K562 (cell line): ENCODE measurements around the gene VSTM2B. TPM values are rescaled to one million over a fixed set of nuclear protein-coding genes. Genes with fewer than 3 reads are reported as not detected.

ENCODE experiments used
- ATAC-seq: fragments of 200-7000 bp; cut with Tn5 transposase; 3 replicates; pipeline ENCODE4 v1.9.1; 2020; ENCODE audit warnings: moderate library complexity
- BruUV-seq: library from RNA; stranded (reverse); fragments of 400-500 nt; replicated peaks from 2 replicates; lab custom pipeline; 2021; lab: Mats Ljungman, UMichigan
- CTCF ChIA-PET: fragments of 300-600 bp; formaldehyde crosslinking; extraction: SDS; loops from one replicate; lab custom pipeline; 2021; ENCODE audit warnings: low intra/inter-chr PET ratio; lab: Yijun Ruan, JAX
- POLR2A ChIA-PET: fragments of 300-600, 350-650 bp; sonication (Branson Sonifier 250); formaldehyde crosslinking; extraction: SDS; loops from one replicate; lab custom pipeline; 2021; ENCODE audit warnings: antibody characterized with exemption, inconsistent platforms; lab: Yijun Ruan, JAX
- DNase-seq, 4 experiments: peaks; one replicate each; pipeline versions ENCODE4 v3.0.0 to v3.0.0-alpha.2; 2011 to 2018; ENCODE audit warnings: low spot score in 3 of 4, mixed read lengths in 3 of 4; ENCODE audit errors: extremely low read depth in 1 of 4
- FAIRE-seq: peaks from 2 replicates; lab custom pipeline; 2011; peaks lifted over from hg19 to GRCh38; lab: Jason Lieb, UNC
- H2AFZ ChIP-seq: 2 replicates; pipeline ENCODE4 v1.6.0; 2011; ENCODE audit warnings: low read depth, low read length, control low read depth, inconsistent platforms
- H3K27ac ChIP-seq: fragments of 200-600 bp; 3 replicates; pipeline ENCODE4 v1.8.0; 2011; ENCODE audit warnings: low read depth, mild to moderate bottlenecking, control low read depth, inconsistent platforms, low read length, moderate library complexity, mixed read lengths; ENCODE audit errors: extremely low read depth
- H3K27me3 ChIP-seq, 2 experiments: fragments of 300-600 bp in 1 of 2; 2 replicates in 1 of 2; 3 replicates in 1 of 2; pipeline versions ENCODE4 v1.6.0 to v1.8.0; 2011; ENCODE audit warnings: inconsistent platforms in 2 of 2, low read length in 2 of 2, mild to moderate bottlenecking in 1 of 2, mixed read lengths in 1 of 2, moderate library complexity in 1 of 2; ENCODE audit not compliant: control insufficient read depth in 2 of 2, insufficient read depth in 2 of 2
- H3K36me3 ChIP-seq: fragments of 300-600 bp; 3 replicates; pipeline ENCODE4 v1.8.0; 2011; ENCODE audit warnings: mild to moderate bottlenecking, low read length, inconsistent platforms; ENCODE audit not compliant: control insufficient read depth, insufficient read depth
- H3K4me1 ChIP-seq, 2 experiments: fragments of 200-600 bp in 1 of 2; replicated peaks in 1 of 2; 2 replicates in 1 of 2; 3 replicates in 1 of 2; pipeline versions ENCODE4 v1.5.1 to v1.8.0; 2011; ENCODE audit warnings: inconsistent platforms in 2 of 2, low read length in 2 of 2, mild to moderate bottlenecking in 1 of 2, mixed read lengths in 1 of 2, moderate library complexity in 1 of 2; ENCODE audit not compliant: control insufficient read depth in 2 of 2, insufficient read depth in 2 of 2
- H3K4me2 ChIP-seq: 2 replicates; pipeline ENCODE4 v1.6.1; 2011; ENCODE audit warnings: low read length, control low read depth, inconsistent platforms, mixed read lengths; ENCODE audit not compliant: insufficient read depth
- H3K4me3 ChIP-seq: fragments of 200-600 bp; sonication (generic), shearing (Covaris generic); 2 replicates; pipeline ENCODE4 v1.5.1; 2016; ENCODE audit warnings: control low read depth, inconsistent platforms
- H3K79me2 ChIP-seq: fragments of 200-600 bp; 3 replicates; pipeline ENCODE4 v1.8.0; 2011; ENCODE audit warnings: low read length, inconsistent platforms; ENCODE audit not compliant: control insufficient read depth, insufficient read depth
- H3K9ac ChIP-seq, 2 experiments: 2 replicates each; pipeline versions ENCODE4 v1.6.0 to v1.6.1; 2011; ENCODE audit warnings: low read depth in 2 of 2, low read length in 2 of 2, control low read depth in 1 of 2, inconsistent platforms in 1 of 2, mild to moderate bottlenecking in 1 of 2, mixed read lengths in 1 of 2; ENCODE audit not compliant: insufficient read depth in 1 of 2
- H3K9me1 ChIP-seq: one replicate; pipeline ENCODE4 v1.6.0; 2011; ENCODE audit warnings: inconsistent platforms, mild to moderate bottlenecking, low read length, moderate library complexity; ENCODE audit not compliant: control insufficient read depth, insufficient read depth
- H3K9me3 ChIP-seq: replicated peaks from 2 replicates; pipeline ENCODE4 v1.5.1; 2011; ENCODE audit warnings: low read depth, low read length, inconsistent platforms; ENCODE audit not compliant: control insufficient read depth, insufficient read depth
- H4K20me1 ChIP-seq: replicated peaks from 2 replicates; pipeline ENCODE4 v1.6.1; 2011; ENCODE audit warnings: low read length, inconsistent platforms, mixed read lengths; ENCODE audit not compliant: control insufficient read depth, insufficient read depth
- FOXA3 ChIP-seq, 2 experiments: fragments of 450-650 bp in 1 of 2; sonication (generic) in 1 of 2; formaldehyde crosslinking; IDR thresholded peaks in 1 of 2; conservative IDR thresholded peaks in 1 of 2; 2 replicates each; pipeline versions ENCODE4 v1.4.0 to v1.8.0; 2020 to 2022; ENCODE audit warnings: mild to moderate bottlenecking in 2 of 2, missing genetic modification reagents in 1 of 2
- GTF2F1 ChIP-seq: IDR thresholded peaks from 2 replicates; pipeline ENCODE4 v1.6.1; 2011; ENCODE audit warnings: low read depth, low read length, improper control_type of control experiment
- HMG20B ChIP-seq: fragments of 250-450 bp; sonication (Bioruptor Pico); IDR thresholded peaks from 2 replicates; pipeline ENCODE4 v1.5.0; 2021; ENCODE audit warnings: mild to moderate bottlenecking
- HMGN3 ChIP-seq: IDR thresholded peaks from 2 replicates; pipeline ENCODE4 v1.6.1; 2011; ENCODE audit warnings: borderline replicate concordance, low read depth, mild to moderate bottlenecking, mixed read lengths, low read length; ENCODE audit not compliant: insufficient read length; ENCODE audit errors: extremely low read depth
- MCM3 ChIP-seq: fragments of 450-650 bp; IDR thresholded peaks from 2 replicates; pipeline ENCODE4 v1.6.1; 2016
- RB1 ChIP-seq: fragments of 450-650 bp; IDR thresholded peaks from 2 replicates; pipeline ENCODE4 v1.6.1; 2017; ENCODE audit warnings: low read depth, mild to moderate bottlenecking
- SOX6 ChIP-seq: fragments of 450-650 bp; IDR thresholded peaks from 2 replicates; pipeline ENCODE4 v1.6.1; 2014; ENCODE audit warnings: mild to moderate bottlenecking
- TAL1 ChIP-seq: fragments of 450-650 bp; IDR thresholded peaks from 2 replicates; pipeline ENCODE4 v1.6.1; 2016; ENCODE audit warnings: mild to moderate bottlenecking
- TCF7L2 ChIP-seq: fragments of 150-350 bp; IDR thresholded peaks from 2 replicates; pipeline ENCODE4 v1.6.1; 2016; ENCODE audit warnings: low read depth, mild to moderate bottlenecking, low read length, moderate library complexity
- TRIM28 ChIP-seq: fragments of 450-650 bp; IDR thresholded peaks from 2 replicates; pipeline ENCODE4 v1.6.1; 2017
- ZNF143 ChIP-seq: sonication (generic); formaldehyde crosslinking; IDR thresholded peaks from 2 replicates; pipeline ENCODE4 v1.9.0; 2022; ENCODE audit warnings: mild to moderate bottlenecking, missing genetic modification reagents
- ZNF282 ChIP-seq: sonication (generic); formaldehyde crosslinking; IDR thresholded peaks from 2 replicates; pipeline ENCODE4 v1.8.1; 2023; ENCODE audit warnings: missing genetic modification reagents
- ZNF780A ChIP-seq: fragments of 250-450 bp; sonication (Bioruptor Pico); IDR thresholded peaks from 2 replicates; pipeline ENCODE4 v1.5.0; 2021; ENCODE audit warnings: mild to moderate bottlenecking
- WGBS: fragments of 100-300 bp; shearing (Covaris generic); methylation state at CpG from one replicate; pipeline ENCODE4 v1.1.6; 2016; ENCODE audit warnings: low coverage, mixed read lengths; ENCODE audit not compliant: insufficient coverage; ENCODE audit errors: missing lambda C conversion rate; 5-methylcytosine and 5-hydroxymethylcytosine counted together
- in situ Hi-C: fragments of 300-500 bp; cut with MboI; formaldehyde crosslinking; loops from 4 replicates; pipeline ENCODE4 v1.15.0; 2018; ENCODE audit warnings: inconsistent platforms, mixed read lengths
- intact Hi-C: fragments of 100-400 bp; cut with micrococcal nuclease; formaldehyde crosslinking; loops from 2 replicates; pipeline ENCODE4 v1.14.2; 2022
- polyA plus RNA-seq, 8 experiments: library from polyadenylated mRNA; depleted of rRNA in 4 of 8; stranded (reverse) in 5 of 8; unstranded in 3 of 8; fragments of >200 nt; fragmentation: Nextera tagmentation in 2 of 8; fragmentation: Illumina TruSeq in 1 of 8; extraction: Ambion mirVana in 2 of 8; extraction: Trizol in 1 of 8; gene quantifications; 2 replicates each; pipeline versions ENCODE4 v1.2.1 to v1.2.3, GENCODE V29; 2011 to 2014; ENCODE audit warnings: inconsistent platforms in 1 of 8, missing spikeins in 1 of 8
- total RNA-seq, 7 experiments: library from RNA; depleted of rRNA in 6 of 7; stranded (reverse); fragments of >200 nt in 6 of 7; fragmentation: Illumina TruSeq in 2 of 7; extraction: Trizol in 2 of 7; gene quantifications; 2 replicates each; pipeline versions ENCODE4 v1.2.1 to v1.2.3, GENCODE V29; 2011 to 2021; ENCODE audit warnings: low replicate concordance in 1 of 7
- TF ChIP-seq, protein P1 (sequence below), 2 experiments: fragments of 450-650 bp in 1 of 2; IDR thresholded peaks; 2 replicates each; pipeline ENCODE4 v1.6.1; 2011 to 2017; ENCODE audit warnings: low read depth in 2 of 2, antibody characterized with exemption in 1 of 2, borderline replicate concordance in 1 of 2, low read length in 1 of 2, mild to moderate bottlenecking in 1 of 2, mixed read lengths in 1 of 2; ENCODE audit not compliant: control insufficient read depth in 1 of 2
- TF ChIP-seq, protein P2 (sequence below): sonication (generic); formaldehyde crosslinking; IDR thresholded peaks from 2 replicates; pipeline ENCODE4 v1.8.1; 2023; ENCODE audit warnings: missing genetic modification reagents, mild to moderate bottlenecking, borderline replicate concordance

The VSTM2B gene
- total and polyA plus RNA-seq, 9 of the 15 experiments (the other 6 are each of a cell fraction or from before 2014, with no cell fraction given), result not detected

DNA sequence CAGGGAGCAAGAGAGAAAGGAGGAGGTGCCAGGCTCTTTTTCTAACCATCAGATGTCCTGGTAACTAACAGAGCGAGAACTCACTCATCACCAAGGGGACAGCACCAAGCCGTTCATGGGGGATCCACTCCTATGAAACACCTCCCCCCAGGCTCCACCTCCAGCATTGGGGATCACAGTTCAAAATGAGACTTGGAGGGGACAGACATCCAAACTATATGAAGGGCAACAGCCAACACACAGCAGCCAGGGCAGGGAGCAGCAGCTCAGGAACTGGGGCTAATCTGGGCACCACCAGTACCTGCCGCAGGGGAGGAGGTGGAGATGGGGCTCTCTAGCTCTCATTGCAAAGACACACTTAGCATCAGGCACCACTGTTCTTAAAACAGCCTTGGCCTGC, 34.3 kb upstream of the VSTM2B start:
- ATAC-seq (no peak), FAIRE-seq (no peak), DNase-seq (no peak)
- intact Hi-C loops, result no loop called here
- no peak overlapping the region for H3K9ac ChIP-seq
- peaks cover 0 to 27% of the 10 kb centered on the region in 2 experiments; a peak in 1 of 5 replicates for H3K27me3 ChIP-seq
- 5% methylated on average over 3 of the region's 3 CpGs for WGBS
- no peaks in the 10 kb centered on the region for H3K9me1 ChIP-seq
- no peaks in the 10 kb centered on the region for H3K79me2 ChIP-seq
- H3K4me1 ChIP-seq, result no peaks in the 10 kb centered on the region
- H3K27ac ChIP-seq, result no peak overlapping the region
- H3K36me3 ChIP-seq, result no peaks in the 10 kb centered on the region
- H3K9me3 ChIP-seq, result no peaks in the 10 kb centered on the region
- no TSS peak for BruUV-seq
- no peak overlapping the region for H2AFZ ChIP-seq
- ChIA-PET POLR2A (interaction anchor here (1.3 kb wide), 1 partner anchor 12 kb away, joined by 5 read pairs; no protein-coding TSS in a partner anchor), CTCF (no interaction called here)
- no peak overlapping the region for H3K4me2 ChIP-seq
- in situ Hi-C loops, result no loop called here
- H4K20me1 ChIP-seq, result no peaks in the 10 kb centered on the region
- H3K4me3 ChIP-seq, result no peak overlapping the region
- TF ChIP-seq RB1 (no peak), TRIM28 (no peak), ZNF780A (CRISPR knock-in tag) (no peak), TAL1 (no peak), TCF7L2 (no peak), FOXA3 (CRISPR knock-in tag; conservative IDR thresholded peaks at IDR 0.05 in 1 of 2, IDR thresholded peaks at IDR 0.05 in 1 of 2) (no peak), HMGN3 (no peak), ZNF143 (CRISPR knock-in tag) (no peak), ZNF282 (CRISPR knock-in tag) (no peak), HMG20B (no peak), GTF2F1 (no peak), SOX6 (no peak), MCM3 (no peak)
- TF ChIP-seq, protein P1, sequence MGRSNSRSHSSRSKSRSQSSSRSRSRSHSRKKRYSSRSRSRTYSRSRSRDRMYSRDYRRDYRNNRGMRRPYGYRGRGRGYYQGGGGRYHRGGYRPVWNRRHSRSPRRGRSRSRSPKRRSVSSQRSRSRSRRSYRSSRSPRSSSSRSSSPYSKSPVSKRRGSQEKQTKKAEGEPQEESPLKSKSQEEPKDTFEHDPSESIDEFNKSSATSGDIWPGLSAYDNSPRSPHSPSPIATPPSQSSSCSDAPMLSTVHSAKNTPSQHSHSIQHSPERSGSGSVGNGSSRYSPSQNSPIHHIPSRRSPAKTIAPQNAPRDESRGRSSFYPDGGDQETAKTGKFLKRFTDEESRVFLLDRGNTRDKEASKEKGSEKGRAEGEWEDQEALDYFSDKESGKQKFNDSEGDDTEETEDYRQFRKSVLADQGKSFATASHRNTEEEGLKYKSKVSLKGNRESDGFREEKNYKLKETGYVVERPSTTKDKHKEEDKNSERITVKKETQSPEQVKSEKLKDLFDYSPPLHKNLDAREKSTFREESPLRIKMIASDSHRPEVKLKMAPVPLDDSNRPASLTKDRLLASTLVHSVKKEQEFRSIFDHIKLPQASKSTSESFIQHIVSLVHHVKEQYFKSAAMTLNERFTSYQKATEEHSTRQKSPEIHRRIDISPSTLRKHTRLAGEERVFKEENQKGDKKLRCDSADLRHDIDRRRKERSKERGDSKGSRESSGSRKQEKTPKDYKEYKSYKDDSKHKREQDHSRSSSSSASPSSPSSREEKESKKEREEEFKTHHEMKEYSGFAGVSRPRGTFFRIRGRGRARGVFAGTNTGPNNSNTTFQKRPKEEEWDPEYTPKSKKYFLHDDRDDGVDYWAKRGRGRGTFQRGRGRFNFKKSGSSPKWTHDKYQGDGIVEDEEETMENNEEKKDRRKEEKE (IDR thresholded peaks at IDR 0.05; ENCODE audit: borderline replicate concordance in 1 of 2, control insufficient read depth in 1 of 2, low read depth in 2 of 2, low read length in 1 of 2), result no peak
- TF ChIP-seq, protein P2, sequence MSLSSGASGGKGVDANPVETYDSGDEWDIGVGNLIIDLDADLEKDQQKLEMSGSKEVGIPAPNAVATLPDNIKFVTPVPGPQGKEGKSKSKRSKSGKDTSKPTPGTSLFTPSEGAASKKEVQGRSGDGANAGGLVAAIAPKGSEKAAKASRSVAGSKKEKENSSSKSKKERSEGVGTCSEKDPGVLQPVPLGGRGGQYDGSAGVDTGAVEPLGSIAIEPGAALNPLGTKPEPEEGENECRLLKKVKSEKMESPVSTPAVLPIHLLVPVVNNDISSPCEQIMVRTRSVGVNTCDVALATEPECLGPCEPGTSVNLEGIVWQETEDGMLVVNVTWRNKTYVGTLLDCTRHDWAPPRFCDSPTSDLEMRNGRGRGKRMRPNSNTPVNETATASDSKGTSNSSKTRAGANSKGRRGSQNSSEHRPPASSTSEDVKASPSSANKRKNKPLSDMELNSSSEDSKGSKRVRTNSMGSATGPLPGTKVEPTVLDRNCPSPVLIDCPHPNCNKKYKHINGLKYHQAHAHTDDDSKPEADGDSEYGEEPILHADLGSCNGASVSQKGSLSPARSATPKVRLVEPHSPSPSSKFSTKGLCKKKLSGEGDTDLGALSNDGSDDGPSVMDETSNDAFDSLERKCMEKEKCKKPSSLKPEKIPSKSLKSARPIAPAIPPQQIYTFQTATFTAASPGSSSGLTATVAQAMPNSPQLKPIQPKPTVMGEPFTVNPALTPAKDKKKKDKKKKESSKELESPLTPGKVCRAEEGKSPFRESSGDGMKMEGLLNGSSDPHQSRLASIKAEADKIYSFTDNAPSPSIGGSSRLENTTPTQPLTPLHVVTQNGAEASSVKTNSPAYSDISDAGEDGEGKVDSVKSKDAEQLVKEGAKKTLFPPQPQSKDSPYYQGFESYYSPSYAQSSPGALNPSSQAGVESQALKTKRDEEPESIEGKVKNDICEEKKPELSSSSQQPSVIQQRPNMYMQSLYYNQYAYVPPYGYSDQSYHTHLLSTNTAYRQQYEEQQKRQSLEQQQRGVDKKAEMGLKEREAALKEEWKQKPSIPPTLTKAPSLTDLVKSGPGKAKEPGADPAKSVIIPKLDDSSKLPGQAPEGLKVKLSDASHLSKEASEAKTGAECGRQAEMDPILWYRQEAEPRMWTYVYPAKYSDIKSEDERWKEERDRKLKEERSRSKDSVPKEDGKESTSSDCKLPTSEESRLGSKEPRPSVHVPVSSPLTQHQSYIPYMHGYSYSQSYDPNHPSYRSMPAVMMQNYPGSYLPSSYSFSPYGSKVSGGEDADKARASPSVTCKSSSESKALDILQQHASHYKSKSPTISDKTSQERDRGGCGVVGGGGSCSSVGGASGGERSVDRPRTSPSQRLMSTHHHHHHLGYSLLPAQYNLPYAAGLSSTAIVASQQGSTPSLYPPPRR (CRISPR knock-in tag), result no peak
